HepG2 (cell line): ENCODE results near the gene SMAD6. TPM values are rescaled to one million over a fixed set of nuclear protein-coding genes. Genes with fewer than 3 reads are reported as not detected.

Source experiments
- ATAC-seq: fragments of 200-7000 bp; cut with Tn5 transposase; 3 replicates; pipeline ENCODE4 v1.9.1; 2020; ENCODE audit warnings: mild to moderate bottlenecking, moderate library complexity
- BruUV-seq: library from RNA; stranded (reverse); fragments of 400-500 nt; replicated peaks from 2 replicates; lab custom pipeline; 2021; lab: Mats Ljungman, UMichigan
- CTCF ChIA-PET: fragments of 300-600 bp; formaldehyde crosslinking; extraction: SDS; loops from one replicate; lab custom pipeline; 2021; ENCODE audit warnings: low total read pairs, inconsistent platforms, low intra/inter-chr PET ratio; lab: Yijun Ruan, JAX
- POLR2A ChIA-PET: fragments of 350-600 bp; sonication (Branson Sonifier 250); formaldehyde crosslinking; loops from one replicate; lab custom pipeline; 2020; ENCODE audit warnings: antibody characterized with exemption, inconsistent platforms; lab: Yijun Ruan, JAX
- DNase-seq: peaks from one replicate; pipeline ENCODE4 v3.0.0-alpha.2; 2015; ENCODE audit warnings: low spot score
- FAIRE-seq: peaks from 3 replicates; lab custom pipeline; 2011; peaks lifted over from hg19 to GRCh38; lab: Jason Lieb, UNC
- H2AFZ ChIP-seq: one replicate; pipeline ENCODE4 v1.6.1; 2011; ENCODE audit warnings: low read length, inconsistent platforms
- H3K27ac ChIP-seq: fragments of 300-600 bp; 3 replicates; pipeline ENCODE4 v1.8.0; 2011; ENCODE audit warnings: mixed run types, mild to moderate bottlenecking, mixed read lengths, low read length, inconsistent platforms; ENCODE audit not compliant: insufficient read depth; ENCODE audit errors: extremely low read length
- H3K27me3 ChIP-seq, 2 experiments: fragments of 200-600 bp in 1 of 2; 2 replicates in 1 of 2; 3 replicates in 1 of 2; pipeline versions ENCODE4 v1.6.0 to v1.8.0; 2011; ENCODE audit warnings: low read length in 2 of 2, mild to moderate bottlenecking in 2 of 2, moderate library complexity in 2 of 2, inconsistent platforms in 1 of 2; ENCODE audit not compliant: insufficient read depth in 2 of 2, control insufficient read depth in 1 of 2
- H3K36me3 ChIP-seq, 2 experiments: fragments of 200-600 bp in 1 of 2; replicated peaks in 1 of 2; 2 replicates in 1 of 2; 3 replicates in 1 of 2; pipeline versions ENCODE4 v1.5.1 to v1.8.0; 2011; ENCODE audit warnings: low read length in 2 of 2, inconsistent platforms in 1 of 2; ENCODE audit not compliant: insufficient read depth in 2 of 2, control insufficient read depth in 1 of 2
- H3K4me1 ChIP-seq: 2 replicates; pipeline ENCODE4 v1.5.1; 2012; ENCODE audit warnings: low read length, inconsistent platforms; ENCODE audit not compliant: insufficient read depth
- H3K4me2 ChIP-seq: 2 replicates; pipeline ENCODE4 v1.6.0; 2011; ENCODE audit warnings: low read depth, low read length, inconsistent platforms
- H3K4me3 ChIP-seq, 3 experiments: fragments of 200-600 bp in 1 of 3; sonication (generic), shearing (Covaris generic) in 1 of 3; replicated peaks in 1 of 3; 2 replicates each; pipeline ENCODE4 v1.5.1; 2011 to 2016; ENCODE audit warnings: low read length in 3 of 3, inconsistent platforms in 2 of 3, low read depth in 2 of 3, mild to moderate bottlenecking in 2 of 3, control low read depth in 1 of 3, mixed read lengths in 1 of 3; ENCODE audit not compliant: insufficient read depth in 1 of 3
- H3K79me2 ChIP-seq: one replicate; pipeline ENCODE4 v1.6.1; 2011; ENCODE audit warnings: low read length, inconsistent platforms; ENCODE audit not compliant: insufficient read depth
- H3K9ac ChIP-seq: 2 replicates; pipeline ENCODE4 v1.6.0; 2011; ENCODE audit warnings: mild to moderate bottlenecking, low read depth, low read length, inconsistent platforms; ENCODE audit not compliant: insufficient read depth
- H3K9me3 ChIP-seq: 2 replicates; pipeline ENCODE4 v1.5.1; 2012; ENCODE audit warnings: mild to moderate bottlenecking, low read length
- H4K20me1 ChIP-seq: 2 replicates; pipeline ENCODE4 v1.6.0; 2011; ENCODE audit warnings: inconsistent platforms, mild to moderate bottlenecking, low read length, moderate library complexity; ENCODE audit not compliant: insufficient read depth
- CHD4 ChIP-seq: fragments of 200-600 bp; sonication (generic); IDR thresholded peaks from 2 replicates; pipeline ENCODE4 v1.7.0; 2017; ENCODE audit warnings: mild to moderate bottlenecking, low read length, borderline replicate concordance
- GABPA ChIP-seq, 2 experiments: IDR thresholded peaks; 2 replicates each; pipeline ENCODE4 v1.6.1; 2011 to 2016; ENCODE audit warnings: low read depth in 2 of 2, low read length in 1 of 2, missing biosample characterization in 1 of 2, missing genetic modification characterization in 1 of 2
- HOXA9 ChIP-seq: sonication (generic); formaldehyde crosslinking; IDR thresholded peaks from 2 replicates; pipeline ENCODE4 v1.8.1; 2022; ENCODE audit warnings: missing genetic modification reagents, mild to moderate bottlenecking, moderate library complexity, borderline replicate concordance
- MIER2 ChIP-seq: IDR thresholded peaks from 2 replicates; pipeline ENCODE4 v1.6.1; 2016; ENCODE audit warnings: missing biosample characterization, missing genetic modification reagents
- MIXL1 ChIP-seq: IDR thresholded peaks from 2 replicates; pipeline ENCODE4 v1.6.1; 2016
- PHF21A ChIP-seq: sonication (generic); formaldehyde crosslinking; IDR thresholded peaks from 2 replicates; pipeline ENCODE4 v1.5.0; 2020; ENCODE audit warnings: mild to moderate bottlenecking, missing genetic modification reagents
- RXRB ChIP-seq: IDR thresholded peaks from 2 replicates; pipeline ENCODE4 v1.6.1; 2016; ENCODE audit warnings: borderline replicate concordance, missing genetic modification reagents, missing compliant biosample characterization
- ZNF7 ChIP-seq: IDR thresholded peaks from 2 replicates; pipeline ENCODE4 v1.6.1; 2016; ENCODE audit warnings: missing biosample characterization, missing genetic modification reagents
- ZNF720 ChIP-seq: sonication (generic); formaldehyde crosslinking; IDR thresholded peaks from 2 replicates; pipeline ENCODE4 v1.4.0; 2020; ENCODE audit warnings: missing genetic modification reagents
- ZSCAN30 ChIP-seq: sonication (generic); formaldehyde crosslinking; IDR thresholded peaks from 2 replicates; pipeline ENCODE4 v1.5.0; 2020; ENCODE audit warnings: mild to moderate bottlenecking, missing genetic modification reagents
- WGBS: methylation state at CpG from one replicate; pipeline ENCODE4 v1.1.6; 2017; ENCODE audit warnings: low lambda C conversion rate; 5-methylcytosine and 5-hydroxymethylcytosine counted together
- in situ Hi-C: cut with HindIII; loops from 2 replicates; pipeline ENCODE4 v1.10.0; 2017; ENCODE audit warnings: low pct_unique_long_range_greater_than_20kb; ENCODE audit not compliant: extremely low pct_ligation_motif_present
- intact Hi-C: fragments of 100-400 bp; cut with micrococcal nuclease; formaldehyde crosslinking; loops from one replicate; pipeline ENCODE4 v1.10.0; 2022; ENCODE audit not compliant: unreplicated experiment
- polyA plus RNA-seq, 8 experiments: library from polyadenylated mRNA; depleted of rRNA in 3 of 8; stranded (reverse) in 7 of 8; unstranded in 1 of 8; fragments of >200 nt; fragmentation: Illumina TruSeq in 4 of 8; extraction: Trizol in 4 of 8; gene quantifications; 2 replicates each; pipeline versions ENCODE4 v1.2.1 to v1.2.3, GENCODE V29; 2011 to 2016; ENCODE audit warnings: low read depth in 4 of 8, missing spikeins in 1 of 8, mixed read lengths in 1 of 8; ENCODE audit not compliant: insufficient read depth in 1 of 8
- total RNA-seq, 5 experiments: library from RNA; depleted of rRNA; stranded (reverse); fragments of >200 nt; fragmentation: Illumina TruSeq; extraction: Trizol; gene quantifications; 2 replicates each; pipeline ENCODE4 v1.2.3, GENCODE V29; 2016; ENCODE audit warnings: low read depth in 1 of 5
- TF ChIP-seq, protein P1 (sequence below): IDR thresholded peaks from 2 replicates; pipeline ENCODE4 v1.6.1; 2016
- TF ChIP-seq, protein P2 (sequence below), 2 experiments: sonication (generic) in 1 of 2; formaldehyde crosslinking in 1 of 2; IDR thresholded peaks; 2 replicates each; pipeline versions ENCODE4 v1.4.0 to v1.6.1; 2016 to 2020; ENCODE audit warnings: borderline replicate concordance in 1 of 2, low read depth in 1 of 2, mild to moderate bottlenecking in 1 of 2, missing genetic modification reagents in 1 of 2
- TF ChIP-seq, protein P3 (sequence below): sonication (generic); formaldehyde crosslinking; IDR thresholded peaks from 2 replicates; pipeline ENCODE4 v1.8.1; 2023; ENCODE audit warnings: mild to moderate bottlenecking, missing genetic modification reagents
- TF ChIP-seq, protein P4 (sequence below): sonication (generic); formaldehyde crosslinking; IDR thresholded peaks from 2 replicates; pipeline ENCODE4 v1.4.0; 2020; ENCODE audit warnings: missing genetic modification reagents
- TF ChIP-seq, protein P5 (sequence below): sonication (generic); formaldehyde crosslinking; IDR thresholded peaks from 2 replicates; pipeline ENCODE4 v1.4.0; 2020; ENCODE audit warnings: low read depth, mild to moderate bottlenecking, missing genetic modification reagents

Gene SMAD6
- total and polyA plus RNA-seq, 2 of the 13 experiments (the other 11 are each of a cell fraction or from before 2014, with no cell fraction given): 3.3 to 4.4 TPM

DNA sequence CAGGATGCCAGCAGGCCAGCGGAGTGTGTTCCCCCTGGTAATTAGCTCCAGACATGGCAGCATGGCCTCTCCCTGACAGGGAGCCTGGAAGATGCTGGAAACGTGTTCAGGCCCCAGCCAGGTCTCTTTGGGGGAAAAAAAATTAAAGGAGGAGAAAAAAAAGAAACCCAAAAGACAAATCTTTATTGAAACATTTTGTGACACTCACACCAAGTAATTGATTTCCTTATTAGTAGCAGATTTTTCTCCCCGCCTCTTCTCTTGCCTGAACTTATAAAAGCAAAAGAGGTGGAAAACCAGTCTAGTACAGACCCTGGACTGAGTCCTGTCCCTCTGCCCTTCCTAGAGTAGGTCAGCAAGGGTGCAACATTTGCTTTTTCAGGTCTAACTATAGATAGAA, 42.7 kb upstream of the SMAD6 start:
- H3K4me3 ChIP-seq: no peak overlapping the region
- no peak for ATAC-seq
- H3K9me3 ChIP-seq: no peaks in the 10 kb centered on the region
- no peak for FAIRE-seq
- intact Hi-C loops: no loop called here
- no peak overlapping the region for H3K27ac ChIP-seq
- H3K9ac ChIP-seq: no peak overlapping the region
- TF ChIP-seq CHD4 (no peak), MIXL1 (CRISPR knock-in tag) (no peak), GABPA (IDR thresholded peaks at IDR 0.05; ENCODE audit: low read depth, low read length) (no peak), GABPA (CRISPR knock-in tag; IDR thresholded peaks at IDR 0.05; ENCODE audit: low read depth) (no peak), ZSCAN30 (CRISPR knock-in tag) (no peak), ZNF720 (CRISPR knock-in tag) (no peak), RXRB (CRISPR knock-in tag) (no peak), PHF21A (CRISPR knock-in tag) (no peak), HOXA9 (CRISPR knock-in tag) (no peak), MIER2 (CRISPR knock-in tag) (no peak), ZNF7 (CRISPR knock-in tag) (no peak)
- TF ChIP-seq, protein P1, sequence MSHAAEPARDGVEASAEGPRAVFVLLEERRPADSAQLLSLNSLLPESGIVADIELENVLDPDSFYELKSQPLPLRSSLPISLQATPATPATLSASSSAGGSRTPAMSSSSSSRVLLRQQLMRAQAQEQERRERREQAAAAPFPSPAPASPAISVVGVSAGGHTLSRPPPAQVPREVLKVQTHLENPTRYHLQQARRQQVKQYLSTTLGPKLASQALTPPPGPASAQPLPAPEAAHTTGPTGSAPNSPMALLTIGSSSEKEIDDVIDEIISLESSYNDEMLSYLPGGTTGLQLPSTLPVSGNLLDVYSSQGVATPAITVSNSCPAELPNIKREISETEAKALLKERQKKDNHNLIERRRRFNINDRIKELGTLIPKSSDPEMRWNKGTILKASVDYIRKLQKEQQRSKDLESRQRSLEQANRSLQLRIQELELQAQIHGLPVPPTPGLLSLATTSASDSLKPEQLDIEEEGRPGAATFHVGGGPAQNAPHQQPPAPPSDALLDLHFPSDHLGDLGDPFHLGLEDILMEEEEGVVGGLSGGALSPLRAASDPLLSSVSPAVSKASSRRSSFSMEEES (CRISPR knock-in tag): no peak
- TF ChIP-seq, protein P2, sequence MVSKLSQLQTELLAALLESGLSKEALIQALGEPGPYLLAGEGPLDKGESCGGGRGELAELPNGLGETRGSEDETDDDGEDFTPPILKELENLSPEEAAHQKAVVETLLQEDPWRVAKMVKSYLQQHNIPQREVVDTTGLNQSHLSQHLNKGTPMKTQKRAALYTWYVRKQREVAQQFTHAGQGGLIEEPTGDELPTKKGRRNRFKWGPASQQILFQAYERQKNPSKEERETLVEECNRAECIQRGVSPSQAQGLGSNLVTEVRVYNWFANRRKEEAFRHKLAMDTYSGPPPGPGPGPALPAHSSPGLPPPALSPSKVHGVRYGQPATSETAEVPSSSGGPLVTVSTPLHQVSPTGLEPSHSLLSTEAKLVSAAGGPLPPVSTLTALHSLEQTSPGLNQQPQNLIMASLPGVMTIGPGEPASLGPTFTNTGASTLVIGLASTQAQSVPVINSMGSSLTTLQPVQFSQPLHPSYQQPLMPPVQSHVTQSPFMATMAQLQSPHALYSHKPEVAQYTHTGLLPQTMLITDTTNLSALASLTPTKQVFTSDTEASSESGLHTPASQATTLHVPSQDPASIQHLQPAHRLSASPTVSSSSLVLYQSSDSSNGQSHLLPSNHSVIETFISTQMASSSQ (IDR thresholded peaks at IDR 0.05; ENCODE audit: low read depth): no peak
- TF ChIP-seq, protein P2 (CRISPR knock-in tag; IDR thresholded peaks at IDR 0.05; ENCODE audit: borderline replicate concordance): no peak
- TF ChIP-seq, protein P3, sequence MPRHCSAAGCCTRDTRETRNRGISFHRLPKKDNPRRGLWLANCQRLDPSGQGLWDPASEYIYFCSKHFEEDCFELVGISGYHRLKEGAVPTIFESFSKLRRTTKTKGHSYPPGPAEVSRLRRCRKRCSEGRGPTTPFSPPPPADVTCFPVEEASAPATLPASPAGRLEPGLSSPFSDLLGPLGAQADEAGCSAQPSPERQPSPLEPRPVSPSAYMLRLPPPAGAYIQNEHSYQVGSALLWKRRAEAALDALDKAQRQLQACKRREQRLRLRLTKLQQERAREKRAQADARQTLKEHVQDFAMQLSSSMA: no peak
- TF ChIP-seq, protein P4, sequence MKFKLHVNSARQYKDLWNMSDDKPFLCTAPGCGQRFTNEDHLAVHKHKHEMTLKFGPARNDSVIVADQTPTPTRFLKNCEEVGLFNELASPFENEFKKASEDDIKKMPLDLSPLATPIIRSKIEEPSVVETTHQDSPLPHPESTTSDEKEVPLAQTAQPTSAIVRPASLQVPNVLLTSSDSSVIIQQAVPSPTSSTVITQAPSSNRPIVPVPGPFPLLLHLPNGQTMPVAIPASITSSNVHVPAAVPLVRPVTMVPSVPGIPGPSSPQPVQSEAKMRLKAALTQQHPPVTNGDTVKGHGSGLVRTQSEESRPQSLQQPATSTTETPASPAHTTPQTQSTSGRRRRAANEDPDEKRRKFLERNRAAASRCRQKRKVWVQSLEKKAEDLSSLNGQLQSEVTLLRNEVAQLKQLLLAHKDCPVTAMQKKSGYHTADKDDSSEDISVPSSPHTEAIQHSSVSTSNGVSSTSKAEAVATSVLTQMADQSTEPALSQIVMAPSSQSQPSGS (CRISPR knock-in tag): no peak
- TF ChIP-seq, protein P5, sequence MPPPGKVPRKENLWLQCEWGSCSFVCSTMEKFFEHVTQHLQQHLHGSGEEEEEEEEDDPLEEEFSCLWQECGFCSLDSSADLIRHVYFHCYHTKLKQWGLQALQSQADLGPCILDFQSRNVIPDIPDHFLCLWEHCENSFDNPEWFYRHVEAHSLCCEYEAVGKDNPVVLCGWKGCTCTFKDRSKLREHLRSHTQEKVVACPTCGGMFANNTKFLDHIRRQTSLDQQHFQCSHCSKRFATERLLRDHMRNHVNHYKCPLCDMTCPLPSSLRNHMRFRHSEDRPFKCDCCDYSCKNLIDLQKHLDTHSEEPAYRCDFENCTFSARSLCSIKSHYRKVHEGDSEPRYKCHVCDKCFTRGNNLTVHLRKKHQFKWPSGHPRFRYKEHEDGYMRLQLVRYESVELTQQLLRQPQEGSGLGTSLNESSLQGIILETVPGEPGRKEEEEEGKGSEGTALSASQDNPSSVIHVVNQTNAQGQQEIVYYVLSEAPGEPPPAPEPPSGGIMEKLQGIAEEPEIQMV (CRISPR knock-in tag): no peak
- H3K79me2 ChIP-seq: no peaks in the 10 kb centered on the region
- POLR2A ChIA-PET: no interaction called here
- H3K4me1 ChIP-seq: peaks cover 15% of the 10 kb centered on the region
- no peak overlapping the region for H3K4me2 ChIP-seq
- no peak overlapping the region for H2AFZ ChIP-seq
- H3K36me3 ChIP-seq: no peaks in the 10 kb centered on the region
- CTCF ChIA-PET: no interaction called here
- no peak for DNase-seq
- WGBS: 59% methylated on average over 3 of the region's 3 CpGs
- BruUV-seq: no TSS peak
- in situ Hi-C loops: no loop called here
- no peaks in the 10 kb centered on the region for H3K27me3 ChIP-seq
- H4K20me1 ChIP-seq: no peaks in the 10 kb centered on the region
